ENCODE measurements around the gene GRIA4. TPM values are rescaled to one million over a fixed set of nuclear protein-coding genes. Genes with fewer than 3 reads are reported as not detected.

GRIA4 gene
- total and polyA plus RNA-seq, 11 donors: 0.45 TPM; not detected in 10

DNA sequence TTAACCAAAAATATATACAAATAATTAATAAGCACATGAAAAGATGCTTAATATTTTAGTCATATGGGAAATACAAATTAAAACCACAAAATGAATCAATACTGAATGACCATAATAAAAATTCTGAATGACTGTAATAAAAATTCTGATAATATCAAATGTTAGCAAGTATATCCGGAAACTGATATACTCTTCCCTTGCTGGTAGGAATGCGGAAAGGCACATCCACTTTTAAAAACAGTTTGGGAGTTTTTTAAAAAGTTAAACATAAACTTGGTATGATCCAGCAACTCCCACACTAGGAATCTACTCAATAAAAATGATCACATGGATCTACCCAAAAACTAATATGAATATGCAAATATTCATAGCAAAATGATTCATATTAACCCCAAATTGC, 30.8 kb upstream of the GRIA4 start:
- Histone ChIP-seq H3K4me3 (no peak overlapping the region), H3K27ac (no peak overlapping the region), H3K4me1 (no peaks in the 10 kb centered on the region), H3K9me3 (no peaks in the 10 kb centered on the region), H3K36me3 (no peaks in the 10 kb centered on the region), H3K27me3 (no peaks in the 10 kb centered on the region)
- TF ChIP-seq POLR2A (IDR thresholded peaks at IDR 0.05): no peak
- TF ChIP-seq, protein P1, sequence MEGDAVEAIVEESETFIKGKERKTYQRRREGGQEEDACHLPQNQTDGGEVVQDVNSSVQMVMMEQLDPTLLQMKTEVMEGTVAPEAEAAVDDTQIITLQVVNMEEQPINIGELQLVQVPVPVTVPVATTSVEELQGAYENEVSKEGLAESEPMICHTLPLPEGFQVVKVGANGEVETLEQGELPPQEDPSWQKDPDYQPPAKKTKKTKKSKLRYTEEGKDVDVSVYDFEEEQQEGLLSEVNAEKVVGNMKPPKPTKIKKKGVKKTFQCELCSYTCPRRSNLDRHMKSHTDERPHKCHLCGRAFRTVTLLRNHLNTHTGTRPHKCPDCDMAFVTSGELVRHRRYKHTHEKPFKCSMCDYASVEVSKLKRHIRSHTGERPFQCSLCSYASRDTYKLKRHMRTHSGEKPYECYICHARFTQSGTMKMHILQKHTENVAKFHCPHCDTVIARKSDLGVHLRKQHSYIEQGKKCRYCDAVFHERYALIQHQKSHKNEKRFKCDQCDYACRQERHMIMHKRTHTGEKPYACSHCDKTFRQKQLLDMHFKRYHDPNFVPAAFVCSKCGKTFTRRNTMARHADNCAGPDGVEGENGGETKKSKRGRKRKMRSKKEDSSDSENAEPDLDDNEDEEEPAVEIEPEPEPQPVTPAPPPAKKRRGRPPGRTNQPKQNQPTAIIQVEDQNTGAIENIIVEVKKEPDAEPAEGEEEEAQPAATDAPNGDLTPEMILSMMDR (IDR thresholded peaks at IDR 0.05): no peak
- WGBS, 4 donors: 86 to 93% (median 89%) methylated on average over 2 of the region's 2 CpGs
- DNase-seq (no peak), ATAC-seq (no peak)
- intact Hi-C loops (cut with DNase I): no loop called here

DNA sequence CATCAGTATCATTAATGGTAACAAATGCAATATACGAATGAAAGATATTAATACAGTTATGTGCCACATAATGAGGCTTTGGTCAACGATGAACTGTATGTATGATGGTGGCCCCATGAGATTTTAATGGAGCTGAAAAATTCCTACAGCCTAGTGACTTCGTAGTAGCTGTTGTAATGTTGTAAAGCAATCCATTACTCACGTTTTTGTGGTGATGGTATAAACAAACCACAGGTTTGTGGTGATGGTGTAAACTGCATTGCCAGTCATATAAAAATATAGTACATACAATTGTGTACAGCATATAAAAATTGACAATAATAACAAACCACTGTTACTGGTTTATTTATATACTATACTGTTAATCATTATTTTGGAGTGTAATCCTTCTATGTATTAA, 27.4 kb upstream of the GRIA4 start:
- intact Hi-C loops (cut with DNase I): no loop called here
- TF ChIP-seq POLR2A (IDR thresholded peaks at IDR 0.05): no peak
- TF ChIP-seq, protein P1 (IDR thresholded peaks at IDR 0.05): no peak
- 68 to 81% (median 76%) methylated on average over 4 of the region's 4 CpGs for WGBS, 4 donors

DNA sequence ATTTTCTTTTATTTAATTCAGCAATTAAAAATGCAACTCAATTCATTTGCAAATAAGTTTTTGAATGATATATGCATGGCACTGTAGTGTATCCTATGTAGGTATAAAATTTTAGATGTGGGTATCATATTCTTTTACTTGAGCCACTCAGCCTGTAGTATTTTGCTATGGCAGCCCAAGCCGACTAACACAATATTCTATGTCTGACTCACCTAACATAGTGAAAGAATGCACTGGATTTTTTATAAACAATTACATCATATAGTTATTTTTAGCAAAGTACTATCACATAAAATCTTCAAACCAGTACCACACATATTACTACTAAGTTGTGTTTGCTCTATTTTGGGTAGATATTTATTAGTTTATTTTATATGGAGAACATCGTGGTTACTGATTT, 21.9 kb upstream of the GRIA4 start:
- no peaks in the 10 kb centered on the region for H3K27me3 ChIP-seq
- H3K4me3 ChIP-seq: no peak overlapping the region
- H3K36me3 ChIP-seq: no peaks in the 10 kb centered on the region
- no peaks in the 10 kb centered on the region for H3K4me1 ChIP-seq
- H3K27ac ChIP-seq: no peak overlapping the region
- TF ChIP-seq, protein P1 (IDR thresholded peaks at IDR 0.05): no peak
- no peak for TF ChIP-seq POLR2A (IDR thresholded peaks at IDR 0.05)
- DNase-seq: no peak
- intact Hi-C loops (cut with DNase I): no loop called here
- WGBS, 4 donors: 66 to 80% (median 77%) methylated on average over 2 of the region's 2 CpGs
- no peaks in the 10 kb centered on the region for H3K9me3 ChIP-seq
- ATAC-seq: no peak

More for the DNA sequence above, 27.4 kb upstream of the GRIA4 start:
- H3K27ac ChIP-seq: no peak overlapping the region
- ATAC-seq: no peak
- no peak for DNase-seq
- no peaks in the 10 kb centered on the region for H3K36me3 ChIP-seq
- no peak overlapping the region for H3K4me3 ChIP-seq
- H3K9me3 ChIP-seq: no peaks in the 10 kb centered on the region
- H3K4me1 ChIP-seq: no peaks in the 10 kb centered on the region
- H3K27me3 ChIP-seq: no peaks in the 10 kb centered on the region

DNA sequence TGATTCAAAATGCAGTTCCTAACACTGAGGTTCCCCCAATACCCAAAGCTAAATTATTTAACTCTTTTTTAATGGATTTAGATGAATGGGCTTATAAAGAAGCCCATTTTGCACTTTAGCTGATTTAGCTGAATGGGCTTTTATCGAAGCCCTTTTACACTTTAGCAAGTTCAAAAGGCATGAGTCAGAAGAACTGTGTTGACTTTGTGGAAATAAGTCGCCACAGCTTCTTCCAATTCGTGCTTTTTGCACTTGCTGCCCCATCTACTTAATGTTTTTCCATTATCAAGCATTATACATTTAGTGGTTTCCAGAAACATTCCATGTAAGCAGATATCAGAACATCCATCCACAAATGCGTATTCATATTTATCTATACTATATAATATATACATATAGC, 20.5 kb upstream of the GRIA4 start:
- Histone ChIP-seq H3K9me3 (peaks cover 0 to 1% (median 0%) of the 10 kb centered on the region in 12 donors), H3K27me3 (no peaks in the 10 kb centered on the region), H3K27ac (no peak overlapping the region), H3K4me3 (no peak overlapping the region), H3K4me1 (no peaks in the 10 kb centered on the region), H3K36me3 (no peaks in the 10 kb centered on the region)
- DNase-seq: no peak
- 86 to 89% (median 87%) methylated on average over 4 of the region's 4 CpGs for WGBS, 4 donors
- TF ChIP-seq, protein P1 (IDR thresholded peaks at IDR 0.05): no peak
- no peak for TF ChIP-seq POLR2A (IDR thresholded peaks at IDR 0.05)
- intact Hi-C loops (cut with DNase I): no loop called here
- ATAC-seq: no peak

Data from heart left ventricle (tissue), 16 donors.